ENCODE results near the gene CCER1. TPM values are rescaled to one million over a fixed set of nuclear protein-coding genes. Genes with fewer than 3 reads are reported as not detected.

CCER1 gene, protein sequence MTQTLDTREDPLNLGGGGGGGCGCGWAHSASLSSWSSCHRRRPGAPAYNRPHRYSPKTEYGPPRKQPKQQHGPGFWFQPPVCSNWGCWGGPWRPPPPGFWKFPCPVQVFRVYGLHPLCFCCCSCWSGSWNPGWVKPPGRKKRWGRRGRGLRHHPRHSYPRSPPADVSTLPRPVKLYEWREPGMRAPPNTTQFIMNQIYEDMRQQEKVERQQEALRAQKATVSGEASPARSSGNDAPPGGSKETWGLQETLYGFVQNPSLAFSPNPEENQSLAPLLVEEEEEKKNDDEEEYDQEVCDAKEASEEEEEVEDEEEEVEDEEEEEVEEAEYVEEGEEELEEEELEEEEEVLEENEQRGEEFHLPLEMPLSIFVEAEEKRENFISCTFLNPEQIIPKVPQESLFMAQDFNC
- total RNA-seq = not detected

DNA sequence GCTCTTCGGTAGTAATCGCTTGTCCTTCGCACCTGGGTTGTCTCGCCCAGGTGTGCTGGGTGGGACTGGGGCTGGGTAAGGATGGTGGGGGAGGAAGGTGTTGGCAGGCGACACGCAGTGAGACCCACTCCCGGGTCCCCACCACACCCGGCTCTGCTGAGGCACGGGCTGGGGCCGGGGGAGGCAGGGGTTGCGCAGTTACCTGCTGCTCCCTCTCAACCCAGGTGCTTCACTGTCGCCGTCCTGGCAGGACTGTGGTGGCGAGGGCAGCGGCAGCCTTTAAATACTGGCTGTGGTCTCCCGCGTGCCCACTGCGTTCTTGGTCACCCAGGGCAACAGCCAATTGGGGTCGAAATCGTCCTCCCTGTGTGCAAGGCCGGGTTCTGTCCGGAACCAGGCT is at the start of gene CCER1:
Gene CCER1, minus strand, starts transcription at position 256 of the 400 bp plus-strand sequence. CDS start 434 bp downstream, outside the sequence.
- H3K4me3 ChIP-seq = no peak within 1 kb of the TSS
- no peaks in the 10 kb centered on the region for H3K36me3 ChIP-seq
- H3K4me1 ChIP-seq = no peaks in the 10 kb centered on the region
- TF ChIP-seq, protein P1, sequence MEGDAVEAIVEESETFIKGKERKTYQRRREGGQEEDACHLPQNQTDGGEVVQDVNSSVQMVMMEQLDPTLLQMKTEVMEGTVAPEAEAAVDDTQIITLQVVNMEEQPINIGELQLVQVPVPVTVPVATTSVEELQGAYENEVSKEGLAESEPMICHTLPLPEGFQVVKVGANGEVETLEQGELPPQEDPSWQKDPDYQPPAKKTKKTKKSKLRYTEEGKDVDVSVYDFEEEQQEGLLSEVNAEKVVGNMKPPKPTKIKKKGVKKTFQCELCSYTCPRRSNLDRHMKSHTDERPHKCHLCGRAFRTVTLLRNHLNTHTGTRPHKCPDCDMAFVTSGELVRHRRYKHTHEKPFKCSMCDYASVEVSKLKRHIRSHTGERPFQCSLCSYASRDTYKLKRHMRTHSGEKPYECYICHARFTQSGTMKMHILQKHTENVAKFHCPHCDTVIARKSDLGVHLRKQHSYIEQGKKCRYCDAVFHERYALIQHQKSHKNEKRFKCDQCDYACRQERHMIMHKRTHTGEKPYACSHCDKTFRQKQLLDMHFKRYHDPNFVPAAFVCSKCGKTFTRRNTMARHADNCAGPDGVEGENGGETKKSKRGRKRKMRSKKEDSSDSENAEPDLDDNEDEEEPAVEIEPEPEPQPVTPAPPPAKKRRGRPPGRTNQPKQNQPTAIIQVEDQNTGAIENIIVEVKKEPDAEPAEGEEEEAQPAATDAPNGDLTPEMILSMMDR (IDR thresholded peaks at IDR 0.05) = no peak
- no peak for TF ChIP-seq POLR2A (IDR thresholded peaks at IDR 0.05)
- no peaks in the 10 kb centered on the region for H3K27me3 ChIP-seq
- intact Hi-C loops (cut with DNase I; ENCODE audit: low total_unique reads) = no loop called here
- DNase-seq = no peak
- no peak within 1 kb of the TSS for H3K27ac ChIP-seq
- H3K9me3 ChIP-seq = no peaks in the 10 kb centered on the region

DNA sequence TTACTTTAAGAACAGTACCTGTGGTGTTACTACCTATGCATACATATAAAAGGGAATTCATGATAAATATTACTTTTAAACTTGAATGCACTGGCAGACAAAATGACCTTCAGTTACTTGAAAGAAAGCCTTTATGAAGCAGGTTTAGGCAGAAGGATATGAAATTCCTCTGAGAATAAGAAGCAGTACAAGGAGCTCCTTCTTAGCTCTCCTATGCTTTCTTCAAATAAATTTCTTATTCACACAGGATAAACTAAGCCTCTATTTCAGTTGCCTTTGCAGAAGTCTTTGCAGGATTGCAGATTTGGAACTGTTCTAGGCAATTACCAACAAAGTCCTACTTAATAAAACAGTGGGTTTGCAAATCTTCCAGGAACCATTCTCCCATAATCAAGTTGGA is 48.8 kb upstream of the CCER1 start:
- Histone ChIP-seq H3K27ac (no peak overlapping the region), H3K36me3 (no peaks in the 10 kb centered on the region), H3K4me3 (no peak overlapping the region), H3K27me3 (no peaks in the 10 kb centered on the region), H3K9me3 (no peaks in the 10 kb centered on the region), H3K4me1 (no peaks in the 10 kb centered on the region)
- intact Hi-C loops (cut with DNase I; ENCODE audit: low total_unique reads) = no loop called here
- TF ChIP-seq, protein P1 (IDR thresholded peaks at IDR 0.05) = no peak
- TF ChIP-seq POLR2A (IDR thresholded peaks at IDR 0.05) = no peak
- DNase-seq = no peak

DNA sequence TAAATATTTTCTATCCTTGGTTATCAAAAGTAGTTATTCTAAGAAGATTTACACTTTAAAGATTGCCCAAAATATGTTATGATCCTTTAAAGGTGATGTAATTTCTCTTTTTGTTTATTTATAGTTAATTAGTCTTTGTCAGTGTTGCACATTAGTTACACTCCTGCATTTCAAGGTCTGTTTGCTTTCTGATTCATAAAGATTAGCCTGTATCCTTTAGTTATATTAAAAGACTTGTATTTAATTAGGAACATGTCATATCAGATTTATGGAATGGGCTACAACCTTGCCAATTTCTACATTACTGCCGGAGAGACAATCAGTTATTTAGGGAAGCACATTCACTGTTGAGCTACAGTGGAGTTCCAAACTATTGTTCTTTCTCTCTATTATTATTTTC is 46.3 kb upstream of the CCER1 start:
- no peaks in the 10 kb centered on the region for H3K27me3 ChIP-seq
- no peak overlapping the region for H3K27ac ChIP-seq
- intact Hi-C loops (cut with DNase I; ENCODE audit: low total_unique reads) = no loop called here
- DNase-seq = no peak
- H3K4me1 ChIP-seq = no peaks in the 10 kb centered on the region
- H3K4me3 ChIP-seq = no peak overlapping the region
- TF ChIP-seq, protein P1 (IDR thresholded peaks at IDR 0.05) = no peak
- TF ChIP-seq POLR2A (IDR thresholded peaks at IDR 0.05) = no peak
- H3K9me3 ChIP-seq = no peaks in the 10 kb centered on the region
- H3K36me3 ChIP-seq = no peaks in the 10 kb centered on the region

GRCh38 chr12:90999966-91000365 is 45.0 kb upstream of the CCER1 start:
- H3K4me3 ChIP-seq = no peak overlapping the region
- H3K9me3 ChIP-seq = no peaks in the 10 kb centered on the region
- TF ChIP-seq, protein P1 (IDR thresholded peaks at IDR 0.05) = no peak
- TF ChIP-seq POLR2A (IDR thresholded peaks at IDR 0.05) = no peak
- H3K36me3 ChIP-seq = no peaks in the 10 kb centered on the region
- DNase-seq = no peak
- no peaks in the 10 kb centered on the region for H3K4me1 ChIP-seq
- H3K27ac ChIP-seq = no peak overlapping the region
- intact Hi-C loops (cut with DNase I; ENCODE audit: low total_unique reads) = no loop called here
- H3K27me3 ChIP-seq = no peaks in the 10 kb centered on the region

DNA sequence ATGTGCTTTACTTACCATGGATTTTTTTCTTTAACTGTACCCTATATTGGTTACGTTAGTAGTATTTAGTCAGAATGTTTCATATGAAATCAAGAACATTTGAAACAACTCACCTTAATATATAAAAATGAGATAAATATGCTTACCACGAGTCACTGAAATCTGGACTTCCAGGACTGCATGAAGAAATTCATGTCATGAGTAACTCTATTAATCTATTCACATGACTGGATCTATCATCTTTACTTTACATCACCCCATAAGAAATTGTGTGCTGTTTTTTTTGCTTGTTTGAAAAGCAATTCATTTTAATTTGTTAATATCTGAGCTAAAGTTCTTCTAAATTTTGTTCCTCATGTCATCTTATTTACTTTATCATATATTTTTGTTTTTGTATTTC is 44.6 kb upstream of the CCER1 start:
- no peak for DNase-seq
- intact Hi-C loops (cut with DNase I; ENCODE audit: low total_unique reads) = no loop called here
- TF ChIP-seq, protein P1 (IDR thresholded peaks at IDR 0.05) = no peak
- no peak for TF ChIP-seq POLR2A (IDR thresholded peaks at IDR 0.05)
- H3K4me3 ChIP-seq = no peak overlapping the region
- H3K36me3 ChIP-seq = no peaks in the 10 kb centered on the region
- H3K27me3 ChIP-seq = no peaks in the 10 kb centered on the region
- no peaks in the 10 kb centered on the region for H3K9me3 ChIP-seq
- no peak overlapping the region for H3K27ac ChIP-seq
- no peaks in the 10 kb centered on the region for H3K4me1 ChIP-seq
